H1 (cell line): Measurements from ENCODE around the gene CST7. TPM values are rescaled to one million over a fixed set of nuclear protein-coding genes. Genes with fewer than 3 reads are reported as not detected.
A peak's percentile ranks its signal among the peaks of the same experiment; 100 is the strongest.

Experiments
- CTCF ChIA-PET: fragments of 300-600 bp; sonication (Branson Sonifier 250); formaldehyde crosslinking; loops from one replicate; lab custom pipeline; 2021; ENCODE audit not compliant: partially characterized antibody; lab: Charles Lee
- POLR2A ChIA-PET: fragments of 300-600 bp; sonication (Branson Sonifier 250); formaldehyde crosslinking; loops from one replicate; lab custom pipeline; 2021; ENCODE audit warnings: inconsistent platforms; ENCODE audit not compliant: partially characterized antibody; lab: Charles Lee
- DNase-seq, 2 experiments: peaks; one replicate each; pipeline versions ENCODE4 v3.0.0 to v3.0.0-alpha.2; 2010 to 2022; ENCODE audit warnings: low spot score in 2 of 2, low read depth in 1 of 2, mixed read lengths in 1 of 2
- FAIRE-seq: peaks from 2 replicates; lab custom pipeline; 2011; peaks lifted over from hg19 to GRCh38; lab: Jason Lieb, UNC
- H2AFZ ChIP-seq: 2 replicates; pipeline ENCODE4 v1.8.1; 2012; ENCODE audit warnings: low read length, inconsistent platforms
- H2AK5ac ChIP-seq: 2 replicates; pipeline ENCODE4 v1.6.1; 2013; ENCODE audit warnings: low read depth, low read length
- H2BK120ac ChIP-seq: replicated peaks from 2 replicates; pipeline ENCODE3; 2013; ENCODE audit warnings: low read depth, low read length, inconsistent platforms
- H2BK12ac ChIP-seq: 2 replicates; pipeline ENCODE4 v1.6.1; 2013; ENCODE audit warnings: low read depth, low read length
- H2BK15ac ChIP-seq: 2 replicates; pipeline ENCODE4 v1.6.1; 2013; ENCODE audit warnings: low read length
- H2BK20ac ChIP-seq: 2 replicates; pipeline ENCODE4 v1.6.1; 2013; ENCODE audit warnings: low read length
- H2BK5ac ChIP-seq: 2 replicates; pipeline ENCODE4 v1.6.1; 2013; ENCODE audit warnings: low read depth, low read length
- H3K14ac ChIP-seq: 2 replicates; pipeline ENCODE4 v1.6.1; 2013; ENCODE audit warnings: inconsistent platforms; ENCODE audit not compliant: insufficient read length
- H3K18ac ChIP-seq: 2 replicates; pipeline ENCODE4 v1.6.1; 2013; ENCODE audit warnings: low read length; ENCODE audit errors: extremely low read depth
- H3K23ac ChIP-seq: 2 replicates; pipeline ENCODE4 v1.6.1; 2013; ENCODE audit warnings: inconsistent platforms; ENCODE audit not compliant: insufficient read length
- H3K23me2 ChIP-seq: 2 replicates; pipeline ENCODE4 v1.6.1; 2013; ENCODE audit warnings: low read depth, low read length
- H3K27ac ChIP-seq: 2 replicates; pipeline ENCODE4 v1.6.1; 2011; ENCODE audit warnings: low read depth, low read length, inconsistent platforms
- H3K27me3 ChIP-seq, 4 experiments: replicated peaks in 1 of 4; 1 replicate in 1 of 4; 2 replicates in 3 of 4; pipeline versions ENCODE4 v1.6.1 to v1.8.1; 2011 to 2013; ENCODE audit warnings: low read length in 3 of 4, mild to moderate bottlenecking in 3 of 4, inconsistent platforms in 2 of 4, mixed read lengths in 2 of 4, moderate library complexity in 1 of 4; ENCODE audit not compliant: control insufficient read depth in 3 of 4, insufficient read depth in 3 of 4; ENCODE audit errors: extremely low read depth in 1 of 4
- H3K36me3 ChIP-seq, 4 experiments: 2 replicates each; pipeline versions ENCODE4 v1.6.1 to v1.8.1; 2011 to 2013; ENCODE audit warnings: mild to moderate bottlenecking in 4 of 4, low read length in 3 of 4, moderate library complexity in 2 of 4, control low read depth in 1 of 4, inconsistent platforms in 1 of 4; ENCODE audit not compliant: insufficient read depth in 4 of 4, control insufficient read depth in 2 of 4
- H3K4ac ChIP-seq: replicated peaks from 2 replicates; pipeline ENCODE3; 2013; ENCODE audit warnings: low read length, low read depth, mixed read lengths, inconsistent platforms; ENCODE audit not compliant: insufficient read length
- H3K4me1 ChIP-seq, 4 experiments: replicated peaks in 1 of 4; 1 replicate in 1 of 4; 2 replicates in 3 of 4; pipeline versions ENCODE4 v1.6.1 to v1.8.1; 2011 to 2013; ENCODE audit warnings: low read length in 3 of 4, inconsistent platforms in 2 of 4, mixed read lengths in 1 of 4; ENCODE audit not compliant: insufficient read depth in 4 of 4, control insufficient read depth in 3 of 4
- H3K4me2 ChIP-seq, 2 experiments: 2 replicates each; pipeline versions ENCODE4 v1.6.1 to v1.8.1; 2011 to 2013; ENCODE audit warnings: low read depth in 2 of 2, low read length in 2 of 2, control low read depth in 1 of 2, inconsistent platforms in 1 of 2, mild to moderate bottlenecking in 1 of 2; ENCODE audit not compliant: insufficient read depth in 1 of 2
- H3K4me3 ChIP-seq, 4 experiments: fragments of 200-600, 300-600 bp in 1 of 4; sonication (generic), shearing (Covaris generic), sonication (Bioruptor Twin) in 1 of 4; 2 replicates each; pipeline versions ENCODE4 v1.5.1 to v1.8.1; 2011 to 2016; ENCODE audit warnings: low read length in 4 of 4, low read depth in 3 of 4, control low read depth in 2 of 4, inconsistent platforms in 2 of 4, mild to moderate bottlenecking in 2 of 4, mixed read lengths in 1 of 4, moderate library complexity in 1 of 4; ENCODE audit not compliant: insufficient read depth in 2 of 4; ENCODE audit errors: extremely low read depth in 1 of 4
- H3K56ac ChIP-seq: replicated peaks from 2 replicates; pipeline ENCODE3; 2013; ENCODE audit warnings: low read depth, mild to moderate bottlenecking, mixed read lengths, low read length, inconsistent platforms; ENCODE audit not compliant: insufficient read length
- H3K79me1 ChIP-seq: 2 replicates; pipeline ENCODE4 v1.6.1; 2013; ENCODE audit warnings: low read depth, low read length, control low read depth
- H3K79me2 ChIP-seq, 2 experiments: 2 replicates each; pipeline versions ENCODE4 v1.6.1 to v1.8.1; 2012 to 2013; ENCODE audit warnings: low read length in 2 of 2, mild to moderate bottlenecking in 2 of 2, inconsistent platforms in 1 of 2; ENCODE audit not compliant: insufficient read depth in 2 of 2, control insufficient read depth in 1 of 2
- H3K9ac ChIP-seq, 4 experiments: replicated peaks in 1 of 4; 1 replicate in 1 of 4; 2 replicates in 3 of 4; pipeline versions ENCODE4 v1.6.1 to v1.8.1; 2011 to 2013; ENCODE audit warnings: low read depth in 3 of 4, low read length in 3 of 4, control low read depth in 2 of 4, mild to moderate bottlenecking in 2 of 4, moderate library complexity in 2 of 4, inconsistent platforms in 1 of 4; ENCODE audit errors: extremely low read depth in 1 of 4
- H3K9me3 ChIP-seq, 2 experiments: 2 replicates each; pipeline versions ENCODE4 v1.6.1 to v1.8.1; 2012 to 2013; ENCODE audit warnings: mild to moderate bottlenecking in 2 of 2, moderate library complexity in 2 of 2, control low read depth in 1 of 2, inconsistent platforms in 1 of 2, low read depth in 1 of 2, low read length in 1 of 2, mixed read lengths in 1 of 2; ENCODE audit not compliant: insufficient read depth in 2 of 2
- H4K20me1 ChIP-seq, 2 experiments: replicated peaks in 1 of 2; 2 replicates each; pipeline versions ENCODE3 to v1.8.1; 2011 to 2013; ENCODE audit warnings: inconsistent platforms in 2 of 2, low read length in 2 of 2, mild to moderate bottlenecking in 1 of 2; ENCODE audit not compliant: insufficient read depth in 2 of 2, control insufficient read depth in 1 of 2
- H4K5ac ChIP-seq: 2 replicates; pipeline ENCODE4 v1.6.1; 2013; ENCODE audit warnings: low read length, low read depth, mixed read lengths, inconsistent platforms; ENCODE audit not compliant: insufficient read length
- H4K8ac ChIP-seq: 2 replicates; pipeline ENCODE4 v1.8.0; 2013; ENCODE audit warnings: mild to moderate bottlenecking, moderate library complexity, low read length, inconsistent platforms; ENCODE audit not compliant: insufficient read depth; ENCODE audit errors: extremely low read depth
- H4K91ac ChIP-seq: replicated peaks from 2 replicates; pipeline ENCODE3; 2013; ENCODE audit warnings: low read length, mixed read lengths, inconsistent platforms; ENCODE audit not compliant: insufficient read length
- ASH2L ChIP-seq: fragments of 200-600, 300-600 bp; sonication (generic); IDR thresholded peaks from one replicate; pipeline ENCODE4 v1.7.1; 2017; ENCODE audit warnings: low read length
- ATF3 ChIP-seq: IDR thresholded peaks from 2 replicates; pipeline ENCODE4 v1.6.1; 2011; ENCODE audit warnings: low read depth, mild to moderate bottlenecking, low read length; ENCODE audit not compliant: insufficient read depth
- BCL11A ChIP-seq, 2 experiments: IDR thresholded peaks; one replicate each; pipeline ENCODE4 v1.6.1; 2011; ENCODE audit warnings: low read depth in 2 of 2, low read length in 2 of 2, mild to moderate bottlenecking in 2 of 2
- EZH2 ChIP-seq: fragments of 200-600 bp; sonication (generic); IDR thresholded peaks from 2 replicates; pipeline ENCODE4 v1.7.1; 2012; ENCODE audit warnings: low read depth, mild to moderate bottlenecking, moderate library complexity, low read length, inconsistent platforms; ENCODE audit not compliant: severe bottlenecking
- JUN ChIP-seq: IDR thresholded peaks from 2 replicates; pipeline ENCODE4 v1.6.1; 2011; ENCODE audit warnings: low read depth, mild to moderate bottlenecking, improper control_type of control experiment, low read length
- KDM4A ChIP-seq: IDR thresholded peaks from one replicate; pipeline ENCODE4 v1.7.1; 2012; ENCODE audit warnings: low read depth, mild to moderate bottlenecking, moderate library complexity, low read length, inconsistent platforms; ENCODE audit not compliant: severe bottlenecking
- KDM5A ChIP-seq: fragments of 200-600 bp; IDR thresholded peaks from 2 replicates; pipeline ENCODE4 v1.7.1; 2012; ENCODE audit warnings: mild to moderate bottlenecking, low read length, inconsistent platforms, mixed read lengths
- NANOG ChIP-seq: IDR thresholded peaks from 2 replicates; pipeline ENCODE4 v1.6.1; 2011; ENCODE audit warnings: low read length, low read depth, mild to moderate bottlenecking, inconsistent platforms; ENCODE audit not compliant: insufficient read depth, poor library complexity, severe bottlenecking
- SIX5 ChIP-seq: IDR thresholded peaks from 2 replicates; pipeline ENCODE4 v1.6.1; 2011; ENCODE audit warnings: mild to moderate bottlenecking, low read depth, low read length
- SP2 ChIP-seq: IDR thresholded peaks from 2 replicates; pipeline ENCODE4 v1.6.1; 2012; ENCODE audit warnings: mild to moderate bottlenecking, low read length, inconsistent platforms
- TEAD4 ChIP-seq: IDR thresholded peaks from 2 replicates; pipeline ENCODE4 v1.6.1; 2012; ENCODE audit warnings: low read depth, low read length, inconsistent platforms, mixed read lengths
- YY1 ChIP-seq: IDR thresholded peaks from 2 replicates; pipeline ENCODE4 v1.6.1; 2011; ENCODE audit warnings: low read depth, mild to moderate bottlenecking, low read length
- ZNF274 ChIP-seq: IDR thresholded peaks from 2 replicates; pipeline ENCODE4 v1.7.0; 2012; ENCODE audit warnings: low read length, borderline replicate concordance; ENCODE audit errors: extremely low read depth
- WGBS, 2 experiments: shearing (Covaris generic) in 1 of 2; methylation state at CpG; one replicate each; pipeline versions ENCODE4 v1.1.6 to v1.1.7; 2013 to 2015; ENCODE audit warnings: low lambda C conversion rate in 2 of 2, mixed read lengths in 2 of 2, inconsistent platforms in 1 of 2, low coverage in 1 of 2, missing lambda C conversion rate in 1 of 2; ENCODE audit not compliant: insufficient replicate concordance in 2 of 2, insufficient coverage in 1 of 2, insufficient read length in 1 of 2; ENCODE audit errors: extremely low coverage in 1 of 2, missing lambda C conversion rate in 1 of 2; 5-methylcytosine and 5-hydroxymethylcytosine counted together
- polyA plus RNA-seq, 7 experiments: library from polyadenylated mRNA; depleted of rRNA in 3 of 7; stranded (reverse) in 5 of 7; unstranded in 2 of 7; fragments of >200 nt in 5 of 7; fragments of 200-250 nt in 2 of 7; gene quantifications; 1 replicate in 5 of 7; 2 replicates in 1 of 7; 4 replicates in 1 of 7; pipeline versions ENCODE4 v1.2.1 to v1.2.3, GENCODE V29; 2011 to 2013; ENCODE audit warnings: missing spikeins in 2 of 7, mixed read lengths in 2 of 7
- total RNA-seq: library from RNA; stranded (reverse); fragmentation: NEBNext Ultra II Directional; extraction: Animal tissue kit (Norgen Biotek cat#: 25700); gene quantifications from 2 replicates; pipeline ENCODE4 v1.2.1, GENCODE V29; 2021

CST7 gene
- total and polyA plus RNA-seq, 2 of the 8 experiments (the other 6 are each of a cell fraction or from before 2014, with no cell fraction given): not detected

DNA sequence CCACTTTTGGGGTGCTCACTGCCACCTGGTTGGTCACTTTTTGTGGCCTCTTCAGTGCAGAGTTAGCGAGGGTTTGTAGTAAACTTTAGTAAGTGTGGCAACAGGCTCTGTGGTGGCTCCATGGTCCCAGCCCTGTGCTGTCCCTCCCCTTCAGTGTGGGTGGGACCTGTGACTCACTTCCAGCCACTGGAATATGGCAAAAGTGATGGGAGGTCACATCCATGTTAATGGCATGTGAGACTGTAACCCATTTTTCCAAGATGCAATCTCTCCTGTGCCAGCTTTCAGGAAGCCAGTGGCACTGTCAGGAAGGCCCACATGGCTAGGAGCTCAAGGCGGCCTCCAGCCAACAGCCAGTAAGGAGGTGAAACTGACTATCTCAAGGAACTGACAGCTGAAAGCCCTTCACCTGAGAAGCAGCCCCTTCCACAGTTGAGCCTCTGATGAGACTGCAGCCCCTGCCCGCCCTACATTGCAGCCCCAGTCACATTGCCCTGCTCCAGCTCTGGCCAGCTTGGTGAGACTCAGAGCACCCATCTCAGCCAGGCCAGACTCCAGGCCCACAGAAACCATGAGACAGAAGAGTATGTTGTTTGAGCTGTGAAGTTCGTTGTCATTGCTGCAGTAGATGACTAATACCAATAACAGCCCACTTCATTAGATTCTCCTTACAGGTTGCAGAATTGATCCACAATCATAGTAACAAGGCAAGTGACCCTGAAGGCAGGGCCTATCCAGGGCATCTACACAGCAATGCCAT, 13.1 kb upstream of the CST7 start:
- 86% methylated on average over 4 of the region's 4 CpGs; no CpG with 5 or more reads in 1 of the 2 experiments for WGBS, 2 experiments
- POLR2A ChIA-PET: no interaction called here
- TF ChIP-seq TEAD4: no peak
- no peak for TF ChIP-seq ASH2L
- no peak for TF ChIP-seq BCL11A (IDR thresholded peaks at IDR 0.05; ENCODE audit: low read depth in 2 of 2, low read length in 2 of 2)
- TF ChIP-seq KDM4A: no peak
- no peak for TF ChIP-seq KDM5A
- TF ChIP-seq EZH2: no peak
- TF ChIP-seq SP2: no peak
- no peak for TF ChIP-seq ZNF274
- no peak for TF ChIP-seq YY1
- TF ChIP-seq ATF3: no peak
- TF ChIP-seq SIX5: no peak
- TF ChIP-seq JUN: no peak
- TF ChIP-seq NANOG: no peak

More for the DNA sequence above, 13.1 kb upstream of the CST7 start:
- no peaks in the 10 kb centered on the region for H3K79me2 ChIP-seq
- no peak overlapping the region for H3K27ac ChIP-seq
- H3K27me3 ChIP-seq: no peaks in the 10 kb centered on the region
- H3K23ac ChIP-seq: no peak overlapping the region
- no peaks in the 10 kb centered on the region for H4K20me1 ChIP-seq
- peak in 1 of 2 experiments; percentile 23 for DNase-seq
- no peak overlapping the region for H3K14ac ChIP-seq
- H3K36me3 ChIP-seq: no peaks in the 10 kb centered on the region
- no peak overlapping the region for H3K18ac ChIP-seq
- peaks cover 8 to 17% of the 10 kb centered on the region in 2 experiments; a peak in 3 of 4 replicates for H3K9me3 ChIP-seq
- no peaks in the 10 kb centered on the region; a peak in 1 of 7 replicates for H3K4me1 ChIP-seq
- no peak overlapping the region for H3K4me2 ChIP-seq
- H2BK120ac ChIP-seq: no peak overlapping the region
- no peak overlapping the region for H2BK5ac ChIP-seq
- H2BK15ac ChIP-seq: no peak overlapping the region
- CTCF ChIA-PET: no interaction called here
- no peaks in the 10 kb centered on the region for H3K23me2 ChIP-seq
- FAIRE-seq: no peak
- H4K5ac ChIP-seq: no peak overlapping the region
- no peak overlapping the region for H2AK5ac ChIP-seq
- no peak overlapping the region for H4K91ac ChIP-seq
- no peak overlapping the region for H3K56ac ChIP-seq
- H3K4me3 ChIP-seq: no peak overlapping the region
- H3K79me1 ChIP-seq: no peaks in the 10 kb centered on the region
- no peak overlapping the region for H2BK20ac ChIP-seq
- no peak overlapping the region for H3K4ac ChIP-seq
- no peak overlapping the region for H2BK12ac ChIP-seq
- H3K9ac ChIP-seq: no peak overlapping the region
- H4K8ac ChIP-seq: no peak overlapping the region
- H2AFZ ChIP-seq: no peak overlapping the region
